GM20000 (cell line): ENCODE results near the gene SEMG2.
A peak's percentile ranks its signal among the peaks of the same experiment; 100 is the strongest.

Experiments used
- DNase-seq: peaks from one replicate; pipeline ENCODE4 v3.0.0; 2012; ENCODE audit warnings: low spot score
- TF ChIP-seq, protein P1 (sequence below): IDR thresholded peaks from 2 replicates; pipeline ENCODE4 v1.5.1; 2012; ENCODE audit warnings: mild to moderate bottlenecking, control low read depth; ENCODE audit errors: extremely low read depth, missing control alignments

Gene SEMG2

GRCh38 chr20:45251884-45252560, 30.8 kb downstream of the SEMG2 start:
- TF ChIP-seq, protein P1, sequence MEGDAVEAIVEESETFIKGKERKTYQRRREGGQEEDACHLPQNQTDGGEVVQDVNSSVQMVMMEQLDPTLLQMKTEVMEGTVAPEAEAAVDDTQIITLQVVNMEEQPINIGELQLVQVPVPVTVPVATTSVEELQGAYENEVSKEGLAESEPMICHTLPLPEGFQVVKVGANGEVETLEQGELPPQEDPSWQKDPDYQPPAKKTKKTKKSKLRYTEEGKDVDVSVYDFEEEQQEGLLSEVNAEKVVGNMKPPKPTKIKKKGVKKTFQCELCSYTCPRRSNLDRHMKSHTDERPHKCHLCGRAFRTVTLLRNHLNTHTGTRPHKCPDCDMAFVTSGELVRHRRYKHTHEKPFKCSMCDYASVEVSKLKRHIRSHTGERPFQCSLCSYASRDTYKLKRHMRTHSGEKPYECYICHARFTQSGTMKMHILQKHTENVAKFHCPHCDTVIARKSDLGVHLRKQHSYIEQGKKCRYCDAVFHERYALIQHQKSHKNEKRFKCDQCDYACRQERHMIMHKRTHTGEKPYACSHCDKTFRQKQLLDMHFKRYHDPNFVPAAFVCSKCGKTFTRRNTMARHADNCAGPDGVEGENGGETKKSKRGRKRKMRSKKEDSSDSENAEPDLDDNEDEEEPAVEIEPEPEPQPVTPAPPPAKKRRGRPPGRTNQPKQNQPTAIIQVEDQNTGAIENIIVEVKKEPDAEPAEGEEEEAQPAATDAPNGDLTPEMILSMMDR: no peak
- DNase-seq: no peak

- TF ChIP-seq, protein P1: no peak
- DNase-seq: no peak
These were observed 32.1 kb downstream of the SEMG2 start for GRCh38 chr20:45253261-45253660.

DNA sequence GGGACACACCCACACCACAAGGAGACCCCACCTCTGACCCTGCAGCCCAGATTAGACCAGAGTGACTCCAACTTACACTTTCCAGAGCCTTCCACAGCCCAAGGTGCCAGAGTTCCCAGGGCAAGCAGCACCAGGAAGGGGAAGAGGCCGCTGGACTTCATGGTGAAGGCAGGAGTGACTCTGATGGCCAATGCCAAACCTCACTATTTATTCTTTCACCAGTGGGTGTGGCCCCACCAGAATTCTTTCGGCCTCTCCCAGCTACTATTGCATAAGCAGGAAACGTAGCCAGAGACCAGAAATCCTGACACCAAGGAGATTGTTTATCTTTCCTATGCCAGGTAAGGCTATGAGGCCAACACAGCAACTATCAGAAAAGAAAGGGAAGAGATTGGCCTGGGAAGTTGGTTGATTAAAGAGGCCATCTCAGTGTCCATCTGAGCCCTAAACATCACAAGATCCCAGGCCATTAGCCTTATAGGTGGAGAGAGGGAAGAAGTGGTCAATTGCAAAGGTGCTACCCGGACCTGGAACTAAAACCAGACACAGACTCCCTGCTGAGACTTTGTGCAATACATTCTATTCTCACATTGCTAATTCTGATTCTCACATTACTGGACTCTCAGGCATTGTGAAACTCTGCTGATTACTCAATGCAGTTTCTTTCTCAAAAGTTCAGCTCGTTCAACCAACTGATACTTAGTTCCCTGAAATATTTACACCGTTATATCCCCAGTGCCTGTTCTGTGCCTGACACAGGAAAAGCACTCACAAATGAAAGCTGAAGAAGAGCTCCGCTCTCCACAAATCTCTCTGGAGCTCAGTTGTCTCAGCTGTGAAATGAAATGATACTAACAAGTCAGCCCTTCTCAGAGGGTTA, 33.5 kb downstream of the SEMG2 start, which contains the start of gene SLPI:
Gene SLPI (minus strand): TSS at position 182 of the 880 bp plus-strand sequence. CDS start 21 bp downstream, at position 161.
- TF ChIP-seq, protein P1: no peak
- peak; percentile 31 for DNase-seq

DNA sequence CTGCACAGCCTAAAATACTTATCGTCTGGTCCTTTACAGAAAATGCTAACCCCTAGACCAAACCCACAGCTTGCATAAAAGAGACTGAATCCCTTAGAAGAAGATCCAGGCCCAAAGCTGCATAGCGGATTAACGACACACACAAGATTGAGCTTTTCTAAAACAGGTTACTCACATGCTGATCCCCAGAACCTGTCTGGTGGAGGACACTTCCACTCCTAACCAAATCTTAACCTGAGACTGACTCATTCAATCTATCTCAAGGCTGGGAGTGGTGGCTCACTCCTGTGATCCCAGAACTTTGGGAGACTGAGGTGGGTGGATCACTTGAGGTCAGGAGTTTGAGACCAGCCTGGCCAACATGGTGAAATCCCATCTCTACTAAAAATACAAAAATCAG, 36.0 kb downstream of the SEMG2 start:
- TF ChIP-seq, protein P1: no peak
- no peak for DNase-seq

DNA sequence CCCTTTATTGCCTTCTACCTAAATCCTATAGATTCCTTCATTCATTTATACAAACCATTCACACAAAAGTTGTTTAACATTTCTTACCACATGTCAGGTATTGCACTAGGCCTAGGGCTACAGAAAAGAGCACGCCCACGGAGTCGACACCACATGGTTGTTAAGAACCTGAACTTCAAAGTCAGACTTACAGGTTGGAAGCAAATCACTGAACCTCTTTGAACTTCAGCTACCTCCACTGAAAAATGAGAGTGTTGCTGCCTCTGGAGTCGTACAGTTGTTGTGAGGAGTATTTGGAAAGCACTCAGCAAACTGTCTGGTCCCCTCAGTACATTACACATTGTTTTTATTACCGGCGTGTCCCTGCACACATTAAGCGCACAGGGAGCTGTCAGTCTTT, 36.5 kb downstream of the SEMG2 start:
- no peak for DNase-seq
- TF ChIP-seq, protein P1: no peak

DNA sequence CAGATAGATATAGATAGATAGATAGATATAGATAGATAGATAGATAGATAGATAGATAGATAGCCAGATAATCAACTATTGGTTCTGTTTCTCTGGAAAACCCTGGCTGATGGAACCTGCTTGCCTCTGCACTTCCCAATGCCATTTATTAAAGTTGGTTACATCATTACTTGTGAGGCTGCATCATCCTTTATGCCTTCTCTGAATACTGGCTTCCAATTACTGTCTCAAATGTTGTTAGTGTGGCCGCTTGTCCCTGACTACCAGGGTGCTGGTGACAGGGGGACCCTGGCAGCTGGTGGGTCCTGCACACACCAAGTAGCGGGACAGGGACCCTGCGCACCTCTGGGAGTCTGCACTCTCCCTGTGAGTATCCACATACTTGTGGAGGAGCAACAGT, 37.1 kb downstream of the SEMG2 start:
- TF ChIP-seq, protein P1: no peak
- no peak for DNase-seq

DNA sequence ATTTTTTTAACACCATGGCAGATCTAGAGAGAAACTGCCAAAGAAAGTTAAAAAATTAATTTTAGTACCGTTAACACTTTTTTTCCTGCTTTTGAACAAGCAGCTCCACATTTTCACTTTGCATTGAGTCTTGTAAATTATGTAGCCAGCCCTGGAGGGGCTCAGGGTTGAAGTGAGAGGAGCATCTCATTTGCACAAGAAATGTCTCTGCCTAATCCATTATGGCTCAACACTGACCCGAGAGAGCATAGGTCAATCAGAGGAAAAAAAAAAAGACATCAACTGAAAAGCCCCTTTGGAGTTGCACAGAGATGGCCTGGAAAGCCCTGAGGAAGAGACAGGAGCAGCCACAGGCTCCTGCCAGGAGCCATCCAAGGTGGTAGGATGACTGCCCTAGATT, 37.5 kb downstream of the SEMG2 start:
- TF ChIP-seq, protein P1: no peak
- DNase-seq: no peak
